HAP-1 (cell line): ENCODE results near the gene IL7R.
"Not testable (repeated sequence)": the region's sequence is repeated elsewhere in the genome, so short reads cannot be mapped to it uniquely, and the experiment has no call there.

Experiments
- DNase-seq, 2 experiments: peaks; one replicate each; pipeline ENCODE4 v3.0.0-alpha.2; 2016 to 2020; ENCODE audit warnings: low spot score in 2 of 2
- H3K27me3 ChIP-seq: fragments of 250-450 bp; sonication (Bioruptor Pico); 2 replicates; pipeline ENCODE4 v1.5.1; 2020; ENCODE audit warnings: low read depth, mild to moderate bottlenecking, moderate library complexity
- H3K36me3 ChIP-seq: fragments of 250-450 bp; sonication (Bioruptor Pico); replicated peaks from 2 replicates; pipeline ENCODE4 v1.5.1; 2020; ENCODE audit warnings: mild to moderate bottlenecking
- H3K4me1 ChIP-seq: fragments of 250-450 bp; sonication (Bioruptor Pico); 2 replicates; pipeline ENCODE4 v1.5.1; 2020; ENCODE audit warnings: mild to moderate bottlenecking
- H3K4me3 ChIP-seq: fragments of 250-450 bp; sonication (Bioruptor Pico); 2 replicates; pipeline ENCODE4 v1.5.1; 2020; ENCODE audit warnings: mild to moderate bottlenecking, moderate library complexity
- H3K9me3 ChIP-seq: fragments of 250-450 bp; sonication (Bioruptor Pico); 2 replicates; pipeline ENCODE4 v1.5.1; 2020; ENCODE audit warnings: mild to moderate bottlenecking, moderate library complexity
- in situ Hi-C: fragments of 300-500 bp; cut with MboI; formaldehyde crosslinking; loops from 3 replicates; pipeline ENCODE4 v1.14.3; 2020; ENCODE audit warnings: low sequenced_read_pairs, inconsistent platforms, mixed read lengths

IL7R gene

DNA sequence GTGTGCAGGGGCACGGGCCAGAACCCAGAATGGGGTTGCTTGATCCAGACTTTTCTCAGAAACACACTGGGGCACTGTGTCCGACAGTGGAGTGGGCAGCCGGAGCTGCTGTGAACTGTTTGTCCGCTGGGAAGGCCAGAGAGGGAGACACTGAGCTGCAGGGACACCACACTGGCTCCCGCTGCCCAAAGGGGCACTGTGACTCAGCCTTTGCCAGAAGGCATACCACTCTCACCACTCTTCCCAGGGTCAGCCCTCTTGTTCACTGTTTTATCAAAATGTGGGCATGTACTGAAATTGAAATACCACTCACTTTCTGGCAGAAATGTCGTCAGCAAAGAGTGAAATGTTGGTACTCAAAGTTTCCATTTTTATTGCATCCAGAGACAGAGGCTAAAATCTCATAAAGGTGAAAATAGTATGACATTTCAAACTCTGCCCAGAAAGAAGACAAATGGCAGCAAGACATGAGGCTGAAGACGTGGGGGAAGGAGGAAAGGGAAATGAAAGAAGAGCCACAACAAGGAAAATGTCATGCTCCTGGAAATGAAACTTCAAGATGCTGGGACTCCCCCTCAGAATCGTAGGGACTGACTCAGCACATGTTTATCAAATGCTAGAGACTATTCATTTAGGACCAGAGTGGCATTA lies 4.5 kb upstream of the IL7R start:
- no peak for DNase-seq
- Histone ChIP-seq H3K27me3 (no peaks in the 10 kb centered on the region), H3K9me3 (no peaks in the 10 kb centered on the region), H3K36me3 (no peaks in the 10 kb centered on the region), H3K4me1 (peaks cover 5% of the 10 kb centered on the region), H3K4me3 (no peak overlapping the region)
- in situ Hi-C loops = no loop called here

GRCh38 chr5:35852773-35853172 lies 3.9 kb upstream of the IL7R start:
- in situ Hi-C loops = no loop called here
- H3K36me3 ChIP-seq = no peaks in the 10 kb centered on the region
- DNase-seq = no peak
- no peaks in the 10 kb centered on the region for H3K9me3 ChIP-seq
- H3K4me3 ChIP-seq = no peak overlapping the region
- H3K4me1 ChIP-seq = peaks cover 10% of the 10 kb centered on the region
- H3K27me3 ChIP-seq = no peaks in the 10 kb centered on the region

- Histone ChIP-seq H3K4me1 (peaks cover 17% of the 10 kb centered on the region), H3K4me3 (no peak overlapping the region), H3K36me3 (no peaks in the 10 kb centered on the region), H3K27me3 (no peaks in the 10 kb centered on the region), H3K9me3 (no peaks in the 10 kb centered on the region)
- no peak for DNase-seq
- in situ Hi-C loops = no loop called here
Measured at GRCh38 chr5:35853631-35854030, 3.1 kb upstream of the IL7R start.

DNA sequence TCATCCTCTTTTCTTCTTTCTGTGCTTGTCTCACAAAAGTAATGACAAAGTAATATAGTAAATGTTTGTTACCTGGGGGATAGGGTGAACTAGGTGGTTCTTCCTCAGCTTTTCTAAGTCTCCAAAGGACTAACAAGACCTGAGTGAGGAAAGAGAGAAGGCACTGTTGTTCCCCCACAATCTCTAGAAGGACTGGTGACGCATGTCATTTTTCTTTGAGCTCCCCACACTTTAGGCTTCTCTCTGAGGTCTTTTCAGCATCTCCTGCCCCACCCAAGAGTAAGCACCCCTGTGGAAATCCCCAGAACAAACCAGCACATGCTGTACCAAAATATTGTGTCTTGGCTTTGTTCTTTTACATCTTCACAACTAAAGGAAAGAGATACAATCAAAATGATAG lies 2.4 kb upstream of the IL7R start:
- in situ Hi-C loops = no loop called here
- Histone ChIP-seq H3K36me3 (no peaks in the 10 kb centered on the region), H3K4me3 (no peak overlapping the region), H3K27me3 (no peaks in the 10 kb centered on the region), H3K9me3 (no peaks in the 10 kb centered on the region), H3K4me1 (peaks cover 21% of the 10 kb centered on the region)
- DNase-seq = no peak

DNA sequence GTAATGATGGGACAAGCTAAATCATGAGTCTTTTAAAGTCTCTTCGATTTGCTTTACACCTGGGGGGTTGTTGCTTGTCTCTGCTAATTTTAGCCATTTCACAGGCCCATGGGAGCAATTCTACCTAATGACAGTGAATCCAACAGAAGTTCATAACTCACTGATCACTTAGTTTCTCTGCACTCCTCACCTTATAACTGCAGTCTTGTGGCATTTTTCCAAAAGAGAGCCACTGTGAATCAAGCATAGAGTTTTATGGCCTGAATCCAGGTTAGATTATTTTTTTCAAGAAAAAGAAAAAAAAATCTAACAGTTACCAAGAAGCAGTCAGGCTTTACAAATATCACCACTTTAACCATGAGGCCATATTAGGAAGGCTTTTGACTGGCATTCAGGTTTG lies 1.5 kb upstream of the IL7R start:
- in situ Hi-C loops = no loop called here
- no peaks in the 10 kb centered on the region for H3K9me3 ChIP-seq
- H3K36me3 ChIP-seq = no peaks in the 10 kb centered on the region
- H3K4me1 ChIP-seq = peaks cover 31% of the 10 kb centered on the region
- no peak overlapping the region for H3K4me3 ChIP-seq
- H3K27me3 ChIP-seq = no peaks in the 10 kb centered on the region
- no peak for DNase-seq

DNA sequence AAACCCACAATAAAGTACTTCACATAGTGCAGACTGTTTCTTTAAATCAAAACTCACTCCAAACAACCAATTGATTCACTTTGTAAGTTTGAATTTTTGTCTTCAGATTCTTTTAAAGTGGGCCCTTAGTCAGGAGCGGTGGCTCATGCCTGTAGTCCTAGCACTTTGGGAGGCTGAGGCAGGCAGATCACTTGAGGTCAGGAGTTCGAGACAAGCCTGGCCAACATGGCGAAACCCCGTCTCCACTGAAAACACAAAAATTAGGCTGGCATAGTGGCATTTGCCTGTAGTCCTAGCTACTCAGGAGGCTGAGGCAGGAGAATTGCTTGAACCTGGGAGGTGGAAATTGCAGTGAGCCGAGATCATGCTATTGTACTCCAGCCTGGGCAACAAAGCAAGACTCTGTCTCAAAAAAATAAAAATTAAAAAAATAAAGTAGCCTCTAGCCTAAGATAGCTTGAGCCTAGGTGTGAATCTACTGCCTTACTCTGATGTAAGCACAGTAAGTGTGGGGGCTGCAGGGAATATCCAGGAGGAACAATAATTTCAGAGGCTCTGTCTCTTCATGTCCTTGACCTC lies 416 bp upstream of the IL7R start:
- in situ Hi-C loops, H3K9me3 ChIP-seq, H3K27me3 ChIP-seq, H3K4me3 ChIP-seq, DNase-seq, H3K36me3 ChIP-seq: not testable (repeated sequence)
- H3K4me1 ChIP-seq = peaks cover 40% of the 10 kb centered on the region

- Histone ChIP-seq H3K27me3 (no peaks in the 10 kb centered on the region), H3K9me3 (no peaks in the 10 kb centered on the region), H3K4me1 (peaks cover 44% of the 10 kb centered on the region), H3K36me3 (no peaks in the 10 kb centered on the region), H3K4me3 (no peak overlapping the region)
- peak in 1 of 2 experiments; percentile 12 for DNase-seq
- in situ Hi-C loops = no loop called here
Measured at GRCh38 chr5:35857606-35858205, 1.0 kb downstream of the IL7R start.

- Histone ChIP-seq H3K4me1 (peaks cover 44% of the 10 kb centered on the region), H3K9me3 (no peaks in the 10 kb centered on the region), H3K4me3 (no peak overlapping the region), H3K27me3 (no peaks in the 10 kb centered on the region), H3K36me3 (no peaks in the 10 kb centered on the region)
- peak; percentile 52 to 59 for DNase-seq
- in situ Hi-C loops = no loop called here
Measured at GRCh38 chr5:35859101-35859661, 2.5 kb downstream of the IL7R start.

- in situ Hi-C loops = no loop called here
- Histone ChIP-seq H3K4me3 (no peak overlapping the region), H3K27me3 (no peaks in the 10 kb centered on the region), H3K36me3 (no peaks in the 10 kb centered on the region), H3K4me1 (peaks cover 44% of the 10 kb centered on the region), H3K9me3 (peaks cover 4% of the 10 kb centered on the region; the same call in 1 of the 2 replicates)
- peak; percentile 38 to 40 for DNase-seq
Measured at GRCh38 chr5:35860686-35861085, 4.0 kb downstream of the IL7R start.

GRCh38 chr5:35861718-35862117 lies 5.0 kb downstream of the IL7R start:
- H3K4me1 ChIP-seq = peaks cover 42% of the 10 kb centered on the region
- in situ Hi-C loops = no loop called here
- no peak overlapping the region for H3K4me3 ChIP-seq
- no peaks in the 10 kb centered on the region for H3K27me3 ChIP-seq
- peaks cover 4% of the 10 kb centered on the region; the same call in 1 of the 2 replicates for H3K9me3 ChIP-seq
- DNase-seq = no peak
- H3K36me3 ChIP-seq = no peaks in the 10 kb centered on the region

GRCh38 chr5:35862126-35862525 lies 5.4 kb downstream of the IL7R start:
- Histone ChIP-seq H3K4me1 (peaks cover 40% of the 10 kb centered on the region), H3K27me3 (no peaks in the 10 kb centered on the region), H3K36me3 (no peaks in the 10 kb centered on the region), H3K9me3 (peaks cover 4% of the 10 kb centered on the region; the same call in 1 of the 2 replicates), H3K4me3 (no peak overlapping the region)
- in situ Hi-C loops = no loop called here
- DNase-seq = no peak

DNA sequence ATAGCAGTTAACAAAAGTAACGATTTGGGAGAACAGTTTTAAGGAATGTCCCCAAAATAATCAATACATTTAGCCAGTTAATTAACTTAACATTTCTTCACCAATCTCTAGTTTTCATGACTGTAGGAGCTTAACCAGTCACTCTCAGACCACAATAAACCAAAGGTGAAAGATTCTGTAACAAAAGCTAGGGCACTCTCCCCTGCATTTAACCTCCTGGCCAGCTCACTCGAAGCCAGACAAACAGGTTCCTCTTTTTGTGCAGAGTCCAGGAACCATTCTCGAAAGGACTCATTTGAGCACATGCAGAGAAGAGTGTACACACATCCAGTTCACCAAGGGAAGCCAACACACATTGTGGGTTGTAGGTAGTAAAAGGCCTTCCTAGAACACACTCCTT lies 6.5 kb downstream of the IL7R start:
- Histone ChIP-seq H3K4me3 (no peak overlapping the region), H3K27me3 (no peaks in the 10 kb centered on the region), H3K9me3 (peaks cover 4% of the 10 kb centered on the region; the same call in 1 of the 2 replicates), H3K36me3 (no peaks in the 10 kb centered on the region), H3K4me1 (peaks cover 29% of the 10 kb centered on the region)
- no peak for DNase-seq
- in situ Hi-C loops = no loop called here

DNA sequence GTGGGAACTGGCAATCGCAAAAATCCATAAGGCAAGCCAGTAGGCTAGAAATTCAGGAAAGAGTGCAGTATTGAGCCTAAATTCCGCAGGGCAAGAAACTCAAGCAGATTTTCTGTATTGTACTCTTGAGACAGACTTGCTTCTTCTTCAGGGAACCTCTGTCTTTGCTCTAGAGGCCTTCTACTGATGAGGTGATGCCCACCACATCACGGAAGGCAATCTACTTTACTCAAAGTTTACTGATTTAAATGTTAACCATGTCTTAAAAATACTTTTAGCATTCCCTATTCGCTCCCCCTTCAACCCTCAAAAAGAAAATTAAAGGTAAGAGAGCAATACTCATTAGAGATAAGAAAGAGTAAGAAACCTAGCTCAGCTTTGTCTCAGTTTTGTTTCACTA lies 11.3 kb downstream of the IL7R start:
- no peaks in the 10 kb centered on the region for H3K4me1 ChIP-seq
- DNase-seq = no peak

GRCh38 chr5:35869685-35870277 lies 13.1 kb downstream of the IL7R start:
- peaks cover 4% of the 10 kb centered on the region; the same call in 1 of the 2 replicates for H3K9me3 ChIP-seq
- in situ Hi-C loops = no loop called here
- no peaks in the 10 kb centered on the region for H3K36me3 ChIP-seq
- no peak for DNase-seq
- no peaks in the 10 kb centered on the region for H3K27me3 ChIP-seq
- no peaks in the 10 kb centered on the region for H3K4me1 ChIP-seq
- H3K4me3 ChIP-seq = no peak overlapping the region

More for the DNA sequence above, 11.3 kb downstream of the IL7R start:
- H3K36me3 ChIP-seq = no peaks in the 10 kb centered on the region
- no peak overlapping the region for H3K4me3 ChIP-seq
- H3K27me3 ChIP-seq = no peaks in the 10 kb centered on the region
- peaks cover 4% of the 10 kb centered on the region; the same call in 1 of the 2 replicates for H3K9me3 ChIP-seq
- in situ Hi-C loops = no loop called here
